A673 (cell line): ENCODE measurements around the gene LRRC10.

Experiments
- EZH2 ChIP-seq: fragments of 200-600 bp; sonication (generic); IDR thresholded peaks from 2 replicates; pipeline ENCODE4 v1.6.1; 2017; ENCODE audit warnings: borderline replicate concordance, low read depth, mild to moderate bottlenecking, mixed read lengths, antibody characterized with exemption, low read length; ENCODE audit not compliant: poor library complexity, severe bottlenecking
- TF ChIP-seq, protein P1 (sequence below): fragments of 300-800, 200-600 bp; sonication (generic); conservative IDR thresholded peaks from 2 replicates; pipeline ENCODE4 v1.5.1; 2017; ENCODE audit warnings: low read depth, mild to moderate bottlenecking, antibody characterized with exemption, low read length, moderate library complexity, mixed read lengths

DNA sequence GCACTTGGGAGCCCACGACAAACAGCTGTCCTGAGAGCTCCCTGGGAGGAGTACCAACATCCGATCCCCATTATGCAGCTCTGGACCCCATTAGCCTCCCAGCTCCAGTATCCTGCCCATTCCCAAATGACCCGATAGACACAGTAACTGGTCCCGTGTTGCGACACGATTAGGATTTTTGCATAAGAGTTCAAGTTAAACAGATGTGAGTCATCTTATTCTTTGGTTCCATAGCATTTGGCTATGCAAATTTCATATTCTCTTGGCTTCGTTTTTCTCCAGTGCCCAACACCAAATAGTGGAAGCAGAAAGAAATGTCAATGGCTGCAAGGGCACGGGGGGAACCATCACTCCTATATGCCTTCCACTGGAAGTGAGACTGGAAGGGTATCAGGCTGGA is 43.0 kb upstream of the LRRC10 start:
- TF ChIP-seq, protein P1, sequence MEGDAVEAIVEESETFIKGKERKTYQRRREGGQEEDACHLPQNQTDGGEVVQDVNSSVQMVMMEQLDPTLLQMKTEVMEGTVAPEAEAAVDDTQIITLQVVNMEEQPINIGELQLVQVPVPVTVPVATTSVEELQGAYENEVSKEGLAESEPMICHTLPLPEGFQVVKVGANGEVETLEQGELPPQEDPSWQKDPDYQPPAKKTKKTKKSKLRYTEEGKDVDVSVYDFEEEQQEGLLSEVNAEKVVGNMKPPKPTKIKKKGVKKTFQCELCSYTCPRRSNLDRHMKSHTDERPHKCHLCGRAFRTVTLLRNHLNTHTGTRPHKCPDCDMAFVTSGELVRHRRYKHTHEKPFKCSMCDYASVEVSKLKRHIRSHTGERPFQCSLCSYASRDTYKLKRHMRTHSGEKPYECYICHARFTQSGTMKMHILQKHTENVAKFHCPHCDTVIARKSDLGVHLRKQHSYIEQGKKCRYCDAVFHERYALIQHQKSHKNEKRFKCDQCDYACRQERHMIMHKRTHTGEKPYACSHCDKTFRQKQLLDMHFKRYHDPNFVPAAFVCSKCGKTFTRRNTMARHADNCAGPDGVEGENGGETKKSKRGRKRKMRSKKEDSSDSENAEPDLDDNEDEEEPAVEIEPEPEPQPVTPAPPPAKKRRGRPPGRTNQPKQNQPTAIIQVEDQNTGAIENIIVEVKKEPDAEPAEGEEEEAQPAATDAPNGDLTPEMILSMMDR = no peak
- TF ChIP-seq EZH2 = no peak
